ENCODE data around the gene PCNX2. TPM values are rescaled to one million over a fixed set of nuclear protein-coding genes. Genes with fewer than 3 reads are reported as not detected.

Gene PCNX2
- total and polyA plus RNA-seq, 12 donors, result 0.29 to 3.1 (median 1.6) TPM

DNA sequence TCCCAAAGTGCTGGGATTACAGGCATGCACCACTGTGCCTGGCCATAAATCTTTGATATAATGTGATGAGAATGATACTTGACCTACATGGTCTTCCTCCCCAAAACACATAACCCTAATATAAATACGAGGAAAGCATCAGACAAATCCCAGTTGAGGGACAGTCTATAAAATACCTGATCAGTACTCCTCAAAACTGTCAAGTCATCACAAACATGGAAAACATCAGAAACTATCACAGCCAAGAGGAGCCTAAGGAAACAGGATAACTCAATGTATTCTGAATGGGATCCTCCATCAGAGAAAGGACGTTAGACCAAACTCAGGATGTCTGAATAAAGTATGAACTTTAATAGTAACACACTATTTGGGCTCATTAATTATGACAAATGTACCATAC, 172.7 kb downstream of the PCNX2 start:
- 94 to 97% methylated on average over 2 of the region's 2 CpGs for whole genome bisulfite sequencing, 2 donors
- H3K4me3 ChIP-seq, result no peak overlapping the region
- ATAC-seq (no peak), DNase-seq (no peak)
- no peaks in the 10 kb centered on the region for H3K27me3 ChIP-seq
- H3K27ac ChIP-seq, result no peak overlapping the region
- H3K9me3 ChIP-seq, result no peaks in the 10 kb centered on the region
- no peaks in the 10 kb centered on the region for H3K36me3 ChIP-seq
- H3K4me1 ChIP-seq, result no peaks in the 10 kb centered on the region
- intact Hi-C loops (cut with DNase I), result no loop called here
- TF ChIP-seq, protein P1, sequence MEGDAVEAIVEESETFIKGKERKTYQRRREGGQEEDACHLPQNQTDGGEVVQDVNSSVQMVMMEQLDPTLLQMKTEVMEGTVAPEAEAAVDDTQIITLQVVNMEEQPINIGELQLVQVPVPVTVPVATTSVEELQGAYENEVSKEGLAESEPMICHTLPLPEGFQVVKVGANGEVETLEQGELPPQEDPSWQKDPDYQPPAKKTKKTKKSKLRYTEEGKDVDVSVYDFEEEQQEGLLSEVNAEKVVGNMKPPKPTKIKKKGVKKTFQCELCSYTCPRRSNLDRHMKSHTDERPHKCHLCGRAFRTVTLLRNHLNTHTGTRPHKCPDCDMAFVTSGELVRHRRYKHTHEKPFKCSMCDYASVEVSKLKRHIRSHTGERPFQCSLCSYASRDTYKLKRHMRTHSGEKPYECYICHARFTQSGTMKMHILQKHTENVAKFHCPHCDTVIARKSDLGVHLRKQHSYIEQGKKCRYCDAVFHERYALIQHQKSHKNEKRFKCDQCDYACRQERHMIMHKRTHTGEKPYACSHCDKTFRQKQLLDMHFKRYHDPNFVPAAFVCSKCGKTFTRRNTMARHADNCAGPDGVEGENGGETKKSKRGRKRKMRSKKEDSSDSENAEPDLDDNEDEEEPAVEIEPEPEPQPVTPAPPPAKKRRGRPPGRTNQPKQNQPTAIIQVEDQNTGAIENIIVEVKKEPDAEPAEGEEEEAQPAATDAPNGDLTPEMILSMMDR (IDR thresholded peaks at IDR 0.05), result no peak

DNA sequence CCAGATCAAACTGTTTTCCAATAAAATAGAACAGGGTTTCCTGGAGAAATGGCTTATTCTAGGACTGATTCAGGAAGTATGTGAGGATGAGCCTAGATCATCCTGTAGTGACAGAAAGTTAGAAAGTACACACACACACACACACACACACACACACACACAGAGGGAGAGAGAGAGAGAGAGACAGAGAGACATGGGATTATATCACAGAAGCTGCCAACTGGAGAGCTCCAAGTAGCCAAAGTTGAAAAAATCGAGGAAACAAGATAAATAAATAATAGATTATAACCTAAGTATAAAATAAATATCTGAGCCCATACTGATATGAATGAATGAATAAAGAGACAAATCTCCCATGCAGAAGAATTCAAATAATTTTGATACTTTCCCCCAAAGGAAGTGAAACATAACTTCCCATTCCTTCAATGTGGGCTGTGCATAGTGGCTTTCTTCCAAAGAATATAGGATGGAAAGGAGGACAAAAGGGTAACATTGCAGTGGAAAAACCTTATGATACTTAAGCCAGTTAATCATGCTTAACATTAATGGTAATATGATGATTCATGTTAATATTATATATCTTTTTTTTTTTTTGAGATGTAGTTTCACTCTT, 173.5 kb downstream of the PCNX2 start:
- no peak overlapping the region for H3K4me3 ChIP-seq
- no peaks in the 10 kb centered on the region for H3K36me3 ChIP-seq
- TF ChIP-seq, protein P1 (IDR thresholded peaks at IDR 0.05), result no peak
- DNase-seq, result no peak
- no peak for ATAC-seq
- no peak overlapping the region for H3K27ac ChIP-seq
- intact Hi-C loops (cut with DNase I), result no loop called here
- no peaks in the 10 kb centered on the region for H3K4me1 ChIP-seq
- no peaks in the 10 kb centered on the region for H3K9me3 ChIP-seq
- no peaks in the 10 kb centered on the region for H3K27me3 ChIP-seq
- 63 to 72% methylated on average over 1 of the region's 1 CpG for WGBS, 2 donors

DNA sequence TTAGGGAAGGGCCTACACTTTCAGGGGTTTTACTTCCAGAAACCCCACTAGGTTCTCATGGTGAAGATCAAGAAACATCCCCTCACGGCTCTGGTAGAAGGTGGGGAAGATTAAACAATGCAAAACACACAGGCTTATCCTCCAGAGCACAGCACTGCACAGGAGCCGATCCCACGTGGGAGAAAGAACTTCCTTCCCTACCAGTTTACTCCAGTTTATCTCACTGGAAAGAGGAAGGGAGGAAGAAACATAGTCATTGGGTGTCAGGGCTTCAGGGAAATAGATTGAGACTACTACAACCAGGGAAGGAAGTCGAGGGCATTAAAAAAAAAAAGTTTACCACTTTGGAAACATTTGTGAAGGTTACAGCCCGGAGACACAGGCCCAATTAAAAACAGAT, 180.7 kb downstream of the PCNX2 start:
- no peaks in the 10 kb centered on the region for H3K27me3 ChIP-seq
- H3K4me1 ChIP-seq, result peaks cover 6 to 37% (median 25%) of the 10 kb centered on the region in 9 donors
- ATAC-seq (peak in 3 of 8 donors; percentile 26 to 35 (median 26)), DNase-seq (no peak)
- no peak overlapping the region for H3K4me3 ChIP-seq
- H3K36me3 ChIP-seq, result no peaks in the 10 kb centered on the region
- no peaks in the 10 kb centered on the region for H3K9me3 ChIP-seq
- intact Hi-C loops (cut with DNase I), result no loop called here
- TF ChIP-seq, protein P1 (IDR thresholded peaks at IDR 0.05), result no peak
- peak overlapping the region in 5 of 10 donors; percentile 6 to 90 (median 21) for H3K27ac ChIP-seq
- 65 to 80% methylated on average over 5 of the region's 5 CpGs for WGBS, 2 donors

DNA sequence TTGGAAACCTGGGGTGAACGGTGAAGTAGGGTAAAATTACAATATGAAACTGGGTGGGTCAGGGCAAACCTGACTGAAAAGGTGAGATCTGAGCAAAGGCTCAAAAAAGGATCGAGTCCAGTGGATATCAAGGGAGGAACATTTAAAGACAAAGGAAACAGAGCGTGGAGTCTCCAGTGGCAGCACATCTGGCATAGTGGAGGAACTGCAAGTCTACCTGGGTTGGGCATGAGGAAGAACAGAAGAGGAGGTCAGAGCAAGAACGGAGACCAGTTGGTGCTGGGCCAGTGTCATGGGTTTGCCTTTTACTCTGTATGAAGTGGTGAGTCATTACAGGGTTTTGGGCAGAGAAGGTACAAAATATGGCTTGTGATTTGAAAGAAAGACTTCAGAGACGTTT, 181.4 kb downstream of the PCNX2 start:
- no peaks in the 10 kb centered on the region for H3K27me3 ChIP-seq
- intact Hi-C loops (cut with DNase I), result no loop called here
- H3K36me3 ChIP-seq, result no peaks in the 10 kb centered on the region
- ATAC-seq (no peak), DNase-seq (no peak)
- no peaks in the 10 kb centered on the region for H3K9me3 ChIP-seq
- H3K27ac ChIP-seq, result peak overlapping the region in 7 of 10 donors; percentile 13 to 90 (median 73)
- TF ChIP-seq, protein P1 (IDR thresholded peaks at IDR 0.05), result no peak
- H3K4me3 ChIP-seq, result no peak overlapping the region
- H3K4me1 ChIP-seq, result peaks cover 6 to 37% (median 25%) of the 10 kb centered on the region in 9 donors
- 85 to 90% methylated on average over 5 of the region's 5 CpGs for WGBS, 2 donors
